Fibroblast of upper back skin (primary cell): ENCODE results near the gene ABCF2.
A peak's percentile ranks its signal among the peaks of the same experiment; 100 is the strongest.

Experiments used
- DNase-seq: peaks from one replicate; pipeline ENCODE4 v3.0.0-alpha.2; 2013

ABCF2 gene

GRCh38 chr7:151191544-151191943 is 35.5 kb downstream of the ABCF2 start:
- DNase-seq, result no peak

GRCh38 chr7:151189038-151189437 is 38.0 kb downstream of the ABCF2 start:
- DNase-seq, result no peak

GRCh38 chr7:151188252-151188542 is 38.8 kb downstream of the ABCF2 start:
- DNase-seq, result no peak

- no peak for DNase-seq
Observed at GRCh38 chr7:151187409-151188251, 39.4 kb downstream of the ABCF2 start.

DNA sequence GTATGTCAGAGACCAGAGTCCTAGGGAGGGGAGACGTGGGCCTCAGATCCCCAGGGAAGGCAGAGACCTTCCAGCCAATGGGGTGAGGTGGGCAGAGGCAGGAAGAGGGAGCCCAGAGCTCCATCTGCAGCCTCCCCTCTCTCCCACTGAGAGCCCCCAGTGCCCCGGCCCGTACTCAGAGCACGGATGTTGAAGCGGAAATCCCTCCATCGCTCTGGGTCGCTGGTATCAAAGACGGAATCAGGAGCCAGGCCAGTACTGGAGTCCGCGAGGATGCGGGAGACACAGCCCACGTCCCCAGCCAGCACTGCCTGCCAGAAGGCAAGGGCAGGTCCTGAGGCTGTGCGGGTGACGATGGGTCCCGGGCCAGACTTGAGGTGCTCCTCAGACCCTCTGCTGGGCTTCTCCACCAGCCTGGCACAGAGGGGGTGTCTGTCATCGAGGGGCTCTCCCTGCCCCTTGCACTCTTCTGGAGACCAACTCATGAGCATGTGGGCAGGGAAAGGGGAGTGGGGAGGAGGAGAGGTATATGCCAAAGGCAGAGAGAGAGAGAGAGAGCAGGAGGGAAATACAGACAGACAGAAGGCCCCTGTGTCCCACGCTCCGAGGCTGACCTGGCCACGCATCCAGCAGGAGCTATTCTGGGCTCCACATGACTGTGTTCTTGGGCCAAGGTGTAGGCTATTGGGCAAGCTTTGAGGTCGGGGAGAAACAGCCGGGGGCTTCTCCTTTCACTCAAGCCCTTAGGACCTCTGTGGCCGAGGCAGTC is 40.2 kb downstream of the ABCF2 start, which contains the start of gene ASB10:
ASB10 (minus strand) TSS at position 611 of the 769 bp plus-strand sequence; CDS start at position 491, 120 bp downstream.
- DNase-seq, result no peak

- DNase-seq, result no peak
Observed at GRCh38 chr7:151185762-151186639, 41.0 kb downstream of the ABCF2 start.

DNA sequence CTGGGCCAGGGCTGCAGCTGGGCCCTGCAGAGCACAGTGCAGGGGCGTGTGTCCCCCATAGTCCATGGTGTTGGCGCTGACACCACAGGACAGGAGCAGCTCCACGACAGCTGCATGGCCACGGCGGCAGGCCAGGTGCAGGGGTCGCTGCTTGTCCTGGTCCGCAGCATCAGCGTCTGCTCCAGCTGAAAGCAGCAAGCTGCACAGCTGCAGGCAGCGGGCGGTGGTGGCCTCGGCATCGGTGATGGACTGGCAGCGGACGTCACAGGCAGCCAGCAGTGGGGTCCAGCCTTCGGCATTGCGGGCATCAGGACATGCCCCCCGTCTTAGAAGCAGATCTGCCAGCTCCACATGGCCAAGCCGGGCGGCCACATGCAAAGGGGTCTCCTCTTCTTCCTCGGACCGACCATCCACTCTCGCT is 46.0 kb downstream of the ABCF2 start:
- no peak for DNase-seq

DNA sequence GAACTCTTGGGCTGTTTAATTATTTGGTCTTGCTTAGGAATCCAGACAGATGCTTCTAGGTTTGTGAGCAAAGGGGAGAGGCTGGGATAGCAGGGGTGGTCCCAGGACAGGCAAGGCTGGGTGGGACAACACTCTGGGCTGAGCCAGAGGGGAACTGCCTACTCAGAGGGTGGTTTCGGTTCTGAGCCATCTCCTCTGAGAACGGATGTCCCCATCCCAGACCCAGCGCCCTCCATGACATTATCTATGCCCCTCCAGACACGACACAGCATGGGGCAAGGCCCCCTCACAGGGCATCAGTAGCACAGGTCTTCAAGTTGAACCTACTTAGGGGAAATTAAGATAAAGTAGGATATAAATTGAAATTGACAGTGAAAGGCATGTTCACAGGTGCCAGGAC is 47.1 kb downstream of the ABCF2 start:
- DNase-seq, result no peak

DNA sequence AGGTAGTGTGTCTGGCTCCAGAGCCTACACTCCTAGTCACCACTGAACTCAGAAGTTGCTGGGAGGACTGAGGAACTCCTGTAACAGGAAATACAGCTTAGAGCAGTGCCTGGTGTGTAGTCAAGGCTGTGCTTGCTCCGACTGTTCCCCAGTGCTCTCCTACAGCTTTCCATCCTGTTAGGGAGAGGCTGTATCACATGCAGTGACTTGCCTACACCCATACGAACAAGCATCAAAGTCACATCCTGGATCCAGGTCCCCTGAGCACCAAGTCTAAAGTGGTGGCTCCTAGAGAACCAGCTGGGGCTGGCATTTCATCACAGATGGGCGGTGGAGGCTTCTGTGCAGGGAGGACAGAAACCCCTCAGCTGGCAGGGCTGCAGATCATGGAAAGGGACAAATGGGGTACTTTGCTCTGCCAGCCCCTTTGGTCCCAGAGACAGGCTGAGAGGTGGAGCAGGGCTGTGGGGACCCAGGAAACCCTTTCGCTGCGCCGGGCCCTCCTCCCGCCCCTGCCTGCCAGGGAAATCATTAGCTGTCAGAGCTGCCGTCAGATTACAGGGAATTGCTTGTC is 47.6 kb downstream of the ABCF2 start:
- no peak for DNase-seq

DNA sequence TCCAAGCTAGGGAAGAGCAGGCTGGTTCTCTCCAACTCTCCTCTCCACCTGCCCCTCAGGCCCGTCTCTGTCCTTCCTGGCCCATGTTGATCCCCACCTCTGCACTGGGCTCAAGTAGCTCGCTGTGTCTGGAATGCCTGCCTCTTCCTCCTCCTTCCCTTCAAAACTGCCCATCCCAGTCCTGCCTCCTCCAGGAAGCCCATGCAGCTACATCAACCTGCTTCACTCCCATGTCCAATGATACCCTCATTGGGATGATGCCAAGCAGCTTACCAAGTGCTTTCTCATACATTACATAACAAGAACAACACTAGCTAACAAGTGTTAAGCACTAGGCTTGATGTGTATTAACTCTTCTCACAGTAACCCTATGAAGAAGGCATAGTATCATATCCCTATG is 48.2 kb downstream of the ABCF2 start:
- no peak for DNase-seq

DNA sequence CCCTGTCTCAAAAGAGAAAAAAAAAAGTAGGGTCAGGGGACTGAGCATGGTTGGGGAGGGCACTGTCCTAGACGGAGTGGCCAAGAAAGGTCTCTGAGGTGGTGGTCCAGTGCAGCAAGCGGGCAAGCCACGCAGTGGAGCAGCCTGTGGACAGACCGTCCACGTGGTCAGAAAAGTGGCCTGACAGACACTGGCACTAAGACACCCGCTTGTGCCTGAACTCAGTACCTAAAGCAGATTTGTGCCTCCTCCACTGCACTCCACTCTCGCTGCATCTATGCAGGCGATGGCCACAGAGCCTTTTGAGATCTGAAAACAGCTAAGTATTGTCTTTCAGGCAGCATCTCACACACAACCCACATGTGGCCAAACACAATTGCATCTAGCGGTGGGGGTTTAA is 48.8 kb downstream of the ABCF2 start:
- DNase-seq, result no peak

DNA sequence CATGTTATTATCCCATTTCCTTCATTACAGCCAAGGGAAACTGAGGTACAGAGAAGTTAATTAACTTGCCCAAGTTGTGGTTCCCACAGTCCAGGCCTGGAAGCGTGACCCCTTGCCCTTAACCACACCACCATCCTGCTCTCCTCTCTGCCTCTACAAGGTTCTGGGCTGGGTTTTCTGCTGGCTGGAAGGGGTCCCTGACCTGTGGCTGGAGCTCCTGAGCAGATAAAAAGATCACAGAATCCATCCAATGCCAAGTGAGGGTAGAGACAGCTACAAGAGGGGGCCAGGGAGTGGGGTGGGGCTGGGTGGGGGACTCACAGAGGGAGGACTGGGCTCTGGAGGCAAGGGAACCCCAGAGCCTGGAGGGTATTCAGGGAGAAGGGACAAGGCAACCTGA is 49.7 kb downstream of the ABCF2 start:
- DNase-seq, result no peak

DNA sequence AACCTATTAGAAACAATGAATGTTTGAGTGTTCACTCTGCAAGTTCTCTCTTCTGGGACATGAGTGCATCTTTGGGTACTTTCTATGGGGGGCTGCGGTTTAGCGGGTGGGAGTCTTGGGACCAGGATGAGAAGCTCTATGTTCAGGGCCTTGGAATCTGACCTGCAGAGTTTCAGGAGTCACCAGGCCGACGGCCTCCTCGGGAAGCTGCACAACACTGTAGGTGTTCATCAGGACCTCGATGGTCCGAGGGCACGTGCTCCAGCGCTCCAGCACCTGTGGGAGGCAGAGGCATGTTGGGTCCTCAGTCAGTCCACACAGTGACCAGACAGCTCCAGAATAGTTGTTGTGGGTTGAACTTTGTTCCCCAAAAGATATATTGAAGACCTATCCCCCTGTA is 50.6 kb downstream of the ABCF2 start:
- DNase-seq, result no peak

- DNase-seq, result no peak
Observed at GRCh38 chr7:151175793-151176311, 51.2 kb downstream of the ABCF2 start.

- DNase-seq, result no peak
Observed at GRCh38 chr7:151175047-151175792, 51.8 kb downstream of the ABCF2 start.

DNA sequence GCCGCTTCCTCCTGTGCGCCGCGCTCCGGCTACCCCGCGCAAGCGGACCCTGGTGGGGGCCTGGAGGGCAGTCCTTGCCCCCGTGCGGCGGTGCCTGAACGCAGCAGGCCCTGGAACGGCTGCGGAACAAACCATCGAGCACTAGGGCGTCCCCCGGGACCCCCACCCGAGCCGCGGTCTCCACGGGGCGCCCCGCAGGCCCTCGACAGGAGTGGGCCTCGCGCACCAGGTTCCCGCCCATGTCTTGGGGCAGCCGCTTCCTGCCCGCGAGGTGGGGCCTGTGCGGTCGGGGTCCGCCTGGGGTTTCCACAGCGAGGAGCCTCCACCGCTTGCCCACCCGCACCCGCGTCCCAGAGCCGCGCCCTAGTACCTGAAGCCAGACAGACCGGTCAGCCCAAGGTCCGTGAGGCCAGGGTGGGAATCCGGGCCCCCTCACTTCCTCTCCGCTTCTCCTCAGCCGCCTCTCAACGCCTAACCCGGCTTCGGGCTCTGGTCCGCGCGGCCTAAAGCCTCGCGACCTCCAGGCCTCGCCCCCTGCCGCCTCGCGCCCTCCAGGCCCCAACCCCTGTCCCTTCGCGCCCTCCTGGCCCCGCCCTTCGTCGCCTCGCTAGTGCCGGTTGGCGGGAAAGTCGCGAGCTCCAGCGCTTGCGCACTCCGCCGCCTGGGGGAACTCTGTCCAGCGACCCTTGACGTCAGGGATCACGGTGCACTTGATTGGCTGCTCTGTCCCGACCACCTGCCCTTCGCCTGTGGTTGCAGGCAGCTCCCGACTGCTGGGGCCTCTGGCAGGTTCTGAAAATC is 52.6 kb downstream of the ABCF2 start:
- no peak for DNase-seq

GRCh38 chr7:151173386-151174245 is 53.4 kb downstream of the ABCF2 start:
- DNase-seq, result no peak

GRCh38 chr7:151172273-151173141 is 54.5 kb downstream of the ABCF2 start:
- DNase-seq, result peak; percentile 63

GRCh38 chr7:151168787-151169162 is 58.2 kb downstream of the ABCF2 start:
- DNase-seq, result no peak
